ENCODE data around the gene PLA2G4C. TPM values are rescaled to one million over a fixed set of nuclear protein-coding genes. Genes with fewer than 3 reads are reported as not detected.

PLA2G4C gene
- total and polyA plus RNA-seq, 4 donors: 1.1 to 5.9 (median 3.1) TPM

DNA sequence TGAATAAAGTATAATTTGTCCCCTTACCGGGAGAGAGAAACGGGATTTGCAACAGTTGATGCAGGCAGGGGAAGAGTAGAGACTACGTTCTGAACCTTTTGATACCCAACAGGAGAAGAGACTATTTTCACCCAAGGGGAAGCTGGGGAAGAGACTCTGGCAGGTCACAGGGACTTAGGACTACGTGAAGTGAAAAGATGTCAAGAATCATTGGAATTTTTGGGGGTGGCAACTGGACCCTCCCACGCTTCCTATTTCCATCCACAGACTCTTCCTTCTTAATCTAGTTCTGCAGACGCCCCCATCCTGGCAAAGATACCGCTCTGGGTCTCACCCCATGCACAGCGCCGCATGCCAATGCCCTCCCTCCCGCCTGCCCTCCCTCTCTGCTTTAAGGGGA is 80.5 kb downstream of the PLA2G4C start:
- Histone ChIP-seq H3K9ac (ENCODE audit: low read depth in 1 of 2, low read length in 2 of 2) (no peak overlapping the region), H3K4me3 (ENCODE audit: low read depth in 1 of 3, low read length in 3 of 3) (no peak overlapping the region), H3K27me3 (ENCODE audit: control insufficient read depth in 4 of 4, insufficient read depth in 4 of 4, low read length in 3 of 4) (peaks cover 0 to 12% (median 1%) of the 10 kb centered on the region in 4 donors), H3K36me3 (ENCODE audit: control insufficient read depth in 4 of 4, insufficient read depth in 3 of 4, low read depth in 1 of 4, low read length in 3 of 4) (no peaks in the 10 kb centered on the region), H3K9me3 (ENCODE audit: control insufficient read depth in 4 of 4, low read length in 3 of 4) (no peaks in the 10 kb centered on the region), H3K4me1 (ENCODE audit: control insufficient read depth in 4 of 4, insufficient read depth in 4 of 4, low read length in 3 of 4) (no peaks in the 10 kb centered on the region), H3K27ac (ENCODE audit: low read depth in 1 of 2, low read length in 2 of 2) (no peak overlapping the region)
- WGBS: 63% methylated on average over 10 of the region's 10 CpGs
- TF ChIP-seq REST (IDR thresholded peaks at IDR 0.05) (no peak), TAF1 (conservative IDR thresholded peaks at IDR 0.05) (no peak), FOXA1 (IDR thresholded peaks at IDR 0.05) (no peak), ATF3 (IDR thresholded peaks at IDR 0.05) (no peak), GABPA (IDR thresholded peaks at IDR 0.05 in 1 of 2, conservative IDR thresholded peaks at IDR 0.05 in 1 of 2) (no peak), EGR1 (IDR thresholded peaks at IDR 0.05; ENCODE audit: low read depth in 2 of 2) (no peak), RXRA (IDR thresholded peaks at IDR 0.05) (no peak), ZBTB33 (IDR thresholded peaks at IDR 0.05) (no peak)
- DNase-seq (ENCODE audit: low spot score): no peak

GRCh38 chr19:48029431-48029830 is 81.2 kb downstream of the PLA2G4C start:
- no peak overlapping the region for H3K4me3 ChIP-seq (ENCODE audit: low read depth in 1 of 3, low read length in 3 of 3)
- H3K36me3 ChIP-seq (ENCODE audit: control insufficient read depth in 4 of 4, insufficient read depth in 3 of 4, low read depth in 1 of 4, low read length in 3 of 4): no peaks in the 10 kb centered on the region
- H3K4me1 ChIP-seq (ENCODE audit: control insufficient read depth in 4 of 4, insufficient read depth in 4 of 4, low read length in 3 of 4): no peaks in the 10 kb centered on the region
- TF ChIP-seq EGR1 (IDR thresholded peaks at IDR 0.05; ENCODE audit: low read depth in 2 of 2) (no peak), GABPA (IDR thresholded peaks at IDR 0.05 in 1 of 2, conservative IDR thresholded peaks at IDR 0.05 in 1 of 2) (no peak), ZBTB33 (IDR thresholded peaks at IDR 0.05) (no peak), HNF4G (IDR thresholded peaks at IDR 0.05) (no peak), RAD21 (IDR thresholded peaks at IDR 0.05) (no peak), TAF1 (conservative IDR thresholded peaks at IDR 0.05) (no peak), SP1 (IDR thresholded peaks at IDR 0.05) (no peak), REST (IDR thresholded peaks at IDR 0.05) (no peak), JUND (IDR thresholded peaks at IDR 0.05) (no peak), NR2F2 (IDR thresholded peaks at IDR 0.05) (no peak), MAX (IDR thresholded peaks at IDR 0.05) (no peak), FOXA2 (IDR thresholded peaks at IDR 0.05) (no peak), FOXA1 (IDR thresholded peaks at IDR 0.05) (no peak), HNF4A (conservative IDR thresholded peaks at IDR 0.05) (no peak), RXRA (IDR thresholded peaks at IDR 0.05) (no peak), YY1 (IDR thresholded peaks at IDR 0.05) (no peak), ATF3 (IDR thresholded peaks at IDR 0.05) (no peak)
- TF ChIP-seq, protein P1, sequence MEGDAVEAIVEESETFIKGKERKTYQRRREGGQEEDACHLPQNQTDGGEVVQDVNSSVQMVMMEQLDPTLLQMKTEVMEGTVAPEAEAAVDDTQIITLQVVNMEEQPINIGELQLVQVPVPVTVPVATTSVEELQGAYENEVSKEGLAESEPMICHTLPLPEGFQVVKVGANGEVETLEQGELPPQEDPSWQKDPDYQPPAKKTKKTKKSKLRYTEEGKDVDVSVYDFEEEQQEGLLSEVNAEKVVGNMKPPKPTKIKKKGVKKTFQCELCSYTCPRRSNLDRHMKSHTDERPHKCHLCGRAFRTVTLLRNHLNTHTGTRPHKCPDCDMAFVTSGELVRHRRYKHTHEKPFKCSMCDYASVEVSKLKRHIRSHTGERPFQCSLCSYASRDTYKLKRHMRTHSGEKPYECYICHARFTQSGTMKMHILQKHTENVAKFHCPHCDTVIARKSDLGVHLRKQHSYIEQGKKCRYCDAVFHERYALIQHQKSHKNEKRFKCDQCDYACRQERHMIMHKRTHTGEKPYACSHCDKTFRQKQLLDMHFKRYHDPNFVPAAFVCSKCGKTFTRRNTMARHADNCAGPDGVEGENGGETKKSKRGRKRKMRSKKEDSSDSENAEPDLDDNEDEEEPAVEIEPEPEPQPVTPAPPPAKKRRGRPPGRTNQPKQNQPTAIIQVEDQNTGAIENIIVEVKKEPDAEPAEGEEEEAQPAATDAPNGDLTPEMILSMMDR (IDR thresholded peaks at IDR 0.05; ENCODE audit: low read depth, low read length, missing input control): no peak
- no peak for DNase-seq (ENCODE audit: low spot score)
- H3K27me3 ChIP-seq (ENCODE audit: control insufficient read depth in 4 of 4, insufficient read depth in 4 of 4, low read length in 3 of 4): peaks cover 0 to 12% (median 1%) of the 10 kb centered on the region in 4 donors
- H3K9me3 ChIP-seq (ENCODE audit: control insufficient read depth in 4 of 4, low read length in 3 of 4): no peaks in the 10 kb centered on the region
- H3K27ac ChIP-seq (ENCODE audit: low read depth in 1 of 2, low read length in 2 of 2): no peak overlapping the region
- H3K9ac ChIP-seq (ENCODE audit: low read depth in 1 of 2, low read length in 2 of 2): no peak overlapping the region
- 68% methylated on average over 7 of the region's 7 CpGs for WGBS

Data from liver (tissue), 9 donors.